HG02938 (cell line): ENCODE data around the gene RPS27.
"Not testable (repeated sequence)": the region's sequence is repeated elsewhere in the genome, so short reads cannot be mapped to it uniquely, and the experiment has no call there.

Experiments used
- ATAC-seq: cut with Tn5 transposase; IDR thresholded peaks from one replicate; pipeline ENCODE4 v1.9.1; 2021; ENCODE audit warnings: mild to moderate bottlenecking, moderate library complexity; ENCODE audit not compliant: unreplicated experiment

The RPS27 gene

GRCh38 chr1:153985341-153985912, 5.1 kb upstream of the RPS27 start:
- ATAC-seq: no peak

DNA sequence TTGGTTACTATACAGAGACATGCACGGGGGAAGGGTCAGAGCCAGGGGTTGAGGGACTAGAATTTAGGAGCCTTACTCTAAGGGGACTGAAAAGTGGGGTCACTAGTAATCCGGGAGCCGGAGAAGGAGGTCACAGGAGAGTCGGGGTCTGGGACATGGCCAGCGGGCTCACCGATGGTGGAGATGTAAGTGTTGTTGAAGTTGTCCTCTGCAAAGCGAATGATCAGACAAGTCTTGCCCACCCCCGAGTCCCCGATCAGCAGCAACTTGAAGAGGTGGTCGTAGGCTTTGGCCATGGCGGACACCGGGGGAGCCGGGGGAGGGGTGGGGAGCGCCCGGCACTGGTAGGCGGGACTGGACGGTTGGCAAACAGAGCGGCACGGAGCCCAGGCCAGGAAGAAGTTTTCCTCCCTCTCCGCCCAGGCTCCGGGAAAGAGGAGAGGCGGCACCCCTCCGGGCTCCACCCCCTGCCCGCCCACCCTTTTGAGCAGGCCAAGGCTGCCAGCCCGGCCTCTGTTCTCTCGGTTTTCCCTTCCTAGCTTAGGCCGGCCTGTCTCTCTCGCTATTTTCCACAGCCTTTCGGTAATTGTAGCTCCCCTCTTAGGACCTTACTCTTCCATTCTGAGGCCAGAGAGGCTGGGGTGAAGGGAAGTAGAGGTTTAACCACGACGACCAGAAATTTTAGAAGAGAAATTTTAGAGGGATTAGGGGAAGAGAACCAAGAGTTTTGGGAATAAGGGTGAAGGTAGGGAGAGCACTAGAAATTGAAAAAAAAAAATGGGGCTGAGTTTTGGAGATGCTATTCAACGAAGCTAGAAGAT, 4.4 kb upstream of the RPS27 start, which contains the start of gene RAB13:
TSS of gene RAB13 (minus strand) at position 399 of the 821 bp plus-strand sequence. CDS start at position 296, 103 bp downstream.
- no peak for ATAC-seq

GRCh38 chr1:153987621-153988020, 2.9 kb upstream of the RPS27 start:
- no peak for ATAC-seq

- no peak for ATAC-seq
These were observed 629 bp downstream of the RPS27 start for GRCh38 chr1:153991151-153991630.

DNA sequence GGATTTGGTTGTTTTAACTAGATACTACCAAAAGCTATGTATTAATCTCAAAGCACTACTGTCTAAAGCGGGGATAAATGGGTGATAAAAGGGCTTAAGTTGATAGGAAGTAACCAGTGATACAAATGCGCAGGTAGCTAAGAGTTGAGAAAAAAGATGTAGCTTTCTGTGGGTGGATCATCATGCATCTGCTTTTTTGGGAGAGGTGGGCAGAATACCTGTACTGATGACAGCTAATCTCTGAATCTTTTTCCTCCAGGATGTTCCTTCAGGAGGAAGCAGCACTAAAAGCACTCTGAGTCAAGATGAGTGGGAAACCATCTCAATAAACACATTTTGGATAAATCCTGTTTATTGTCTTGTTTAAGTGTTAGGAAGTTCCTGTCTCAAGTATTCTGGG, 1.2 kb downstream of the RPS27 start:
- no peak for ATAC-seq

DNA sequence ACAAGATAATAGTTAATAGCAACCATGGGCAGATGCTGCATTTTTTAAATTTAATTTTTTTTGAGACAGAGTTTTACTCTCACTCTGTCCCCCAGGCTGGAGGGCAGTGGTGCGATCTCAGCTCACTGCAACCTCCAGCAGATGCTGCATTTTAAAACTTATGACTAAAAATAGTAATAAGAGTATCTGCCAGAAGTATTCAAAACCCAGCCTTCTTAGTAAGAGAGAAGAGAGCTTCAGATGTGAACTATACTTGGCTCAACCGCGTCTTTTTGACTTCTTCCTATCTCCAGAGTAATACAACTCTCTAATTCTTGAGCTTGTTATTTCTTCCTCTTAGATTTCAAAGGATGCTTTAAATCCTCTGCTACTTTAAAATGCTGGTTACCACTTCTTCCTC, 4.6 kb downstream of the RPS27 start:
- ATAC-seq: no peak

- no peak for ATAC-seq
These were observed 5.1 kb downstream of the RPS27 start for GRCh38 chr1:153995640-153996039.

- ATAC-seq: not testable (repeated sequence)
These were observed 6.3 kb downstream of the RPS27 start for GRCh38 chr1:153996882-153997281.

DNA sequence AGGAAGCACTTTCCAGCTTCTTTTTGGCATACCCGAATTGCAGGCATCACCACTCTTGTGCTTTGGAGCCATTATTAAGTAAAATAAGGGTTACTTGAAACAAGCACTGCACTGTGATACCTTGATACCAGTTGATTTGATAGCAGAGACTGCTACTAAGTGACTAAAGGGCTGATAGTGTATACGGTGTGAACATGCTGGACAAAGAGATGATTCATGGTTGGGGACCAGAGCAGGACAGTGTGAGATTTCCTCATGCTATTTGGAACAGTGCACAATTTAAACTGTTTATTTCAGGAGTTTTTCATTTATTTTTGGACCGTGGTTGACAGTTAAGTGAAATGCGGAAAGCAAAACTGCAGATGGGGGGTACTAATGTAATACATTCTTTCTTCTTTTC, 9.9 kb downstream of the RPS27 start:
- no peak for ATAC-seq

- ATAC-seq: no peak
These were observed 15.6 kb downstream of the RPS27 start for GRCh38 chr1:154006136-154006535.

GRCh38 chr1:154012129-154012528, 21.6 kb downstream of the RPS27 start:
- no peak for ATAC-seq

- not testable (repeated sequence) for ATAC-seq
These were observed 22.0 kb downstream of the RPS27 start for GRCh38 chr1:154012543-154012942.

- no peak for ATAC-seq
These were observed 23.8 kb downstream of the RPS27 start for GRCh38 chr1:154014154-154014907.

DNA sequence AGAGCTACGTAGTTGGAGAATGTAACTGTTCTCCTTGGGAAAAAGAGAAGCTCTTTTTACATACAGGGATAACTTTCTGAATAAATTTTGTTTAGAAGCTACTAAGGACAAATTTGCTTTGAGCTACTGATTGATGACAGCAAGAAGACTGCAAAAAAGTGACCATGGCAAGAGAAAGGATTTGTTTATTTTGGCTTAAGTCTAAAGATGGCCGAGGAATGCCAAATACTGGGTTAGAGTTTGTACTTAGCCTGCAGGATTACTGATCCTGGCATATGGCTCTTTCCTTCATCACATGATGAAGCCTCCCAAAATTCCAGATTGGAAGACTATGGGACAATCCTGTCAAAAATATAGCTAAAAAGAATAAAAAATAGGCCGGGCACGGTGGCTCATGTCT, 28.7 kb downstream of the RPS27 start:
- no peak for ATAC-seq

DNA sequence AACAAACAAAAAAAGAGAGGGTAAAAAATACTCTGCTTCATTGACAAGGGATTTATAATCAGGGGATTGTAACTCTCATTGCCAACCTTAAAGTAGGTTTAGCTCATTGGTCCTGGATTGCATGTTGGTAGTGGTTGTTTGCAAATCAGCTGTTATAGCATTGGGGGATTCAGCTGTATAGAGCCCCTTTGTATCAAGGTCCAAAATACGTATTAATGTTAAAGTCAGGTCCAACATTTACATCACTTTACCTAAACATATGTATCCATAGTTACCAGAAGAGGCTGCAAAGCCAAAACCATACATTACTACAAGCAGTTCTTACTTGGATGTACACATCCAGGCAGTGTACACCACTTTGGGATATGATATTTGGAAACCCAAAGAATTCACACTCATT, 29.4 kb downstream of the RPS27 start:
- ATAC-seq: no peak

DNA sequence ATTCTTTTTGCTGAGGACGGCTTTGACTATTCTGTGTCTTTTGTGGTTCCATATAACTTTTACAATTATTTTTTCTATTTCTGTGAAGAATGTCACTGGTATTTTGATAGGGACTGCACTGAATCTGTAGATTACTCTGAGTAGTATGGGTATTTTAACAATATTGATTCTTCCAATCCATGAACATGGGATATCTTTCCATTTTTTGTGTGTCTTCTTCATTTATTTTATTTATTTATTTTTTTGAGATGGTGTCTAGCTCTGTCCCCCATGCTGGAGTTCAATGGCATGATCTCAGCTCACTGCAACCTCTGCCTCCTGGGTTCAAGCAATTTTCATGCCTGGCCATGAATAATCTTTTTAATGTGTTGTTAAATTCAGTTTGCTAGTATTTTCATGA, 43.1 kb downstream of the RPS27 start:
- ATAC-seq: not testable (repeated sequence)
